ENCODE results near the gene ITGBL1. TPM values are rescaled to one million over a fixed set of nuclear protein-coding genes. Genes with fewer than 3 reads are reported as not detected.

The ITGBL1 gene
- total and polyA plus RNA-seq, 2 of the 4 experiments (the other 2 are of a cell fraction), result 22.2 to 24.2 TPM

GRCh38 chr13:101691341-101691860 lies 238.9 kb downstream of the ITGBL1 start:
- Histone ChIP-seq H2BK120ac (ENCODE audit: low read depth, low read length) (no peak overlapping the region), H2BK20ac (ENCODE audit: low read depth, low read length) (no peak overlapping the region), H3K23ac (ENCODE audit: low read depth, low read length) (no peak overlapping the region), H3K27me3 (ENCODE audit: control insufficient read depth, insufficient read depth, low read length) (no peaks in the 10 kb centered on the region), H2AFZ (replicated peaks; ENCODE audit: low read length, poor library complexity) (no peak overlapping the region), H4K8ac (ENCODE audit: low read depth in 2 of 2, low read length in 2 of 2) (no peak overlapping the region), H3K36me3 (ENCODE audit: control insufficient read depth, insufficient read depth, low read length) (no peaks in the 10 kb centered on the region), H3K9ac (ENCODE audit: low read depth, low read length) (no peak overlapping the region), H2BK5ac (ENCODE audit: low read depth, low read length, poor library complexity, severe bottlenecking) (no peak overlapping the region), H3K4me1 (ENCODE audit: control insufficient read depth, insufficient read depth, low read length) (no peaks in the 10 kb centered on the region), H3K4me2 (ENCODE audit: low read depth, low read length) (no peak overlapping the region), H3K18ac (ENCODE audit: low read depth, low read length) (no peak overlapping the region), H4K91ac (ENCODE audit: insufficient read depth, low read depth, low read length) (no peak overlapping the region), H4K5ac (ENCODE audit: low read depth, low read length) (no peak overlapping the region), H3K79me1 (ENCODE audit: low read depth in 1 of 2, low read length in 2 of 2) (no peaks in the 10 kb centered on the region), H2AK9ac (replicated peaks; ENCODE audit: low read depth, low read length, poor library complexity) (no peak overlapping the region), H2BK15ac (ENCODE audit: low read depth, low read length) (no peak overlapping the region), H3K56ac (ENCODE audit: extremely low read depth, insufficient read depth, low read length) (no peak overlapping the region), H3K27ac (ENCODE audit: insufficient read depth, low read length) (no peak overlapping the region), H3K9me3 (ENCODE audit: control insufficient read depth, insufficient read depth, low read length) (no peaks in the 10 kb centered on the region), H4K20me1 (ENCODE audit: insufficient read depth, low read length) (no peaks in the 10 kb centered on the region), H2AK5ac (ENCODE audit: low read depth, low read length) (no peak overlapping the region), H3K4me3 (ENCODE audit: insufficient read depth, low read depth, low read length) (no peak overlapping the region), H3K14ac (replicated peaks; ENCODE audit: low read depth, low read length) (no peak overlapping the region), H3K4ac (ENCODE audit: low read depth, low read length) (no peak overlapping the region), H3K9me1 (ENCODE audit: insufficient read depth, low read length) (no peaks in the 10 kb centered on the region)
- BruUV-seq (replicated peaks), result no TSS peak
- DNase-seq, result no peak
- intact Hi-C loops (cut with micrococcal nuclease) (no loop called here), in situ Hi-C loops (cut with MboI; ENCODE audit: low sequenced_read_pairs) (no loop called here), dilution Hi-C loops (cut with HindIII; ENCODE audit: low sequenced_read_pairs, unreplicated experiment) (no loop called here)
- no peak for TF ChIP-seq SMC3 (IDR thresholded peaks at IDR 0.05; ENCODE audit: low read depth, low read length)
- TF ChIP-seq MAFK (IDR thresholded peaks at IDR 0.05; ENCODE audit: low read depth, low read length), result no peak
- TF ChIP-seq BHLHE40 (IDR thresholded peaks at IDR 0.05; ENCODE audit: low read depth, low read length), result no peak
- TF ChIP-seq FOS (IDR thresholded peaks at IDR 0.05; ENCODE audit: low read depth, low read length), result no peak
- TF ChIP-seq CEBPB (IDR thresholded peaks at IDR 0.05; ENCODE audit: low read depth, low read length), result no peak
- TF ChIP-seq RAD21 (IDR thresholded peaks at IDR 0.05; ENCODE audit: low read length), result no peak
- no peak for TF ChIP-seq RCOR1 (IDR thresholded peaks at IDR 0.05; ENCODE audit: insufficient replicate concordance, low read length)
- TF ChIP-seq ELK1 (IDR thresholded peaks at IDR 0.05; ENCODE audit: borderline replicate concordance, low read depth, low read length), result no peak
- no peak for TF ChIP-seq RFX5 (IDR thresholded peaks at IDR 0.05; ENCODE audit: low read depth, low read length)
- no peak for TF ChIP-seq NFE2L2 (IDR thresholded peaks at IDR 0.05; ENCODE audit: low read depth, low read length)
- no peak for TF ChIP-seq CTCF (conservative IDR thresholded peaks at IDR 0.05; ENCODE audit: low read depth, low read length)
- TF ChIP-seq CHD1 (IDR thresholded peaks at IDR 0.05; ENCODE audit: low read depth, low read length), result no peak
- TF ChIP-seq USF2 (IDR thresholded peaks at IDR 0.05; ENCODE audit: low read depth, low read length), result no peak
- TF ChIP-seq MAZ (IDR thresholded peaks at IDR 0.05; ENCODE audit: borderline replicate concordance, low read depth, low read length), result no peak
- no peak for TF ChIP-seq MXI1 (IDR thresholded peaks at IDR 0.05; ENCODE audit: borderline replicate concordance, low read depth, low read length)
- no peak for TF ChIP-seq POLR2A (IDR thresholded peaks at IDR 0.05; ENCODE audit: low read depth, low read length)
- ChIA-PET CTCF (no interaction called here), POLR2A (ENCODE audit: unreplicated experiment) (no interaction called here)
- ATAC-seq (ENCODE audit: low read depth), result no peak
- WGBS, 2 experiments (ENCODE audit: extremely low coverage in 2 of 2, insufficient read length in 1 of 2), result no CpG with 5 or more reads among the region's 3 CpGs

Measured in IMR-90 (cell line).